Immature natural killer cell (primary cell): ENCODE data around the gene ASPSCR1. TPM values are rescaled to one million over a fixed set of nuclear protein-coding genes. Genes with fewer than 3 reads are reported as not detected.

Experiments
- DNase-seq, 3 donors: peaks; one replicate each; pipeline ENCODE4 v3.0.0; 2022; ENCODE audit warnings: mixed read lengths in 1 of 3
- H3K27ac Mint-ChIP-seq, 6 donors: one replicate each; pipeline ENCODE4 v1.8.0; 2020; ENCODE audit warnings: mixed read lengths in 6 of 6, mild to moderate bottlenecking in 5 of 6, inconsistent platforms in 4 of 6, moderate library complexity in 3 of 6
- H3K27me3 Mint-ChIP-seq, 3 donors: one replicate each; pipeline ENCODE4 v1.8.0; 2020 to 2021; ENCODE audit warnings: low read depth in 3 of 3, mild to moderate bottlenecking in 3 of 3, mixed read lengths in 3 of 3, moderate library complexity in 3 of 3, inconsistent platforms in 1 of 3
- H3K36me3 Mint-ChIP-seq, 3 donors: one replicate each; pipeline ENCODE4 v1.8.0; 2020; ENCODE audit warnings: mixed read lengths in 3 of 3, inconsistent platforms in 2 of 3, mild to moderate bottlenecking in 2 of 3
- H3K4me1 Mint-ChIP-seq, 2 donors: one replicate each; pipeline ENCODE4 v1.8.0; 2020; ENCODE audit warnings: inconsistent platforms in 2 of 2, mild to moderate bottlenecking in 2 of 2, mixed read lengths in 2 of 2, moderate library complexity in 1 of 2
- H3K4me3 Mint-ChIP-seq, 5 donors: one replicate each; pipeline ENCODE4 v1.8.0; 2020; ENCODE audit warnings: mild to moderate bottlenecking in 5 of 5, mixed read lengths in 5 of 5, inconsistent platforms in 3 of 5, moderate library complexity in 3 of 5
- H3K9me3 Mint-ChIP-seq, 6 donors: one replicate each; pipeline ENCODE4 v1.8.0; 2020; ENCODE audit warnings: mild to moderate bottlenecking in 6 of 6, mixed read lengths in 6 of 6, inconsistent platforms in 4 of 6, moderate library complexity in 3 of 6
- polyA plus RNA-seq, 3 donors: library from polyadenylated mRNA; unstranded; fragments of 300-500 nt; fragmentation: Illumina TruSeq; gene quantifications; one replicate each; pipeline ENCODE4 v1.2.3, GENCODE V29; 2021

The ASPSCR1 gene
- polyA plus RNA-seq, 3 donors from 2014 or later: 21.1 to 32.9 (median 31.3) TPM

DNA sequence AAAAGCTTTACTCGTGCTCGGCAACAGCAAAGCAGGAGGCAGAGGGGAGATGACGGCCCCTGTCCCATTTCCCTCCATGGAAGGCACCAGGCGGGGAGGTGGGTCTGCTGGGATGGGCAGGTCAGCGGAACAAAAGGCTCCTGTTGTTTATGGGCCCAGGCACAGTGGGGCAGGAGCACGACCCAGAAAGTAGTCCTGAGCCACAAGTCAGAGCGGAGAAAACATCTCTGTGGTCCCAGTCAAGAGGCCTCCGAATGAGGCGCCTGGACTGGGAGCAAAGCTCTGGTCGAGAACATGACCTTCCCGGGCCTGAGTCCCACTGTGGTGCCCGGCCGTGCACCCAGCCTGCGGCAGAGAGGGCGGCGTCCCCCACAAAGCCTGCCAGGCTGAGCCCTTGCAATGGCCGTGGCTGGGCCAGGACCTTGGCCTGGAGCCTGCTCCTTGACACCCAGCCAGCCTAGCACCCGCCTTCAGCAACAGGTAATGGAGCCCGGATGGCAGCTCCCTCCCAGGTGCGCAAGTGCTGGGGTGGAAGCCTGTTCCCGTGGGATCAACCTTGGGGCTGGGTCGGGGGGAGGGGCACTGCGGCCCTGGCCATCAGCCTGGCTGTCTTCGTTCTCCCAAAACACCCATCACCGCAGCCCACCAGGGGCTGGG lies 70.6 kb downstream of the ASPSCR1 start:
- Mint-ChIP-seq H3K4me3 (peak overlapping the region in 1 of 5 donors; percentile 40), H3K27ac (no peak overlapping the region), H3K27me3 (peaks cover 0 to 2% (median 0%) of the 10 kb centered on the region in 3 donors), H3K36me3 (peaks cover 0 to 5% (median 0%) of the 10 kb centered on the region in 3 donors), H3K4me1 (peaks cover 7 to 19% of the 10 kb centered on the region in 2 donors), H3K9me3 (no peaks in the 10 kb centered on the region)
- no peak for DNase-seq

DNA sequence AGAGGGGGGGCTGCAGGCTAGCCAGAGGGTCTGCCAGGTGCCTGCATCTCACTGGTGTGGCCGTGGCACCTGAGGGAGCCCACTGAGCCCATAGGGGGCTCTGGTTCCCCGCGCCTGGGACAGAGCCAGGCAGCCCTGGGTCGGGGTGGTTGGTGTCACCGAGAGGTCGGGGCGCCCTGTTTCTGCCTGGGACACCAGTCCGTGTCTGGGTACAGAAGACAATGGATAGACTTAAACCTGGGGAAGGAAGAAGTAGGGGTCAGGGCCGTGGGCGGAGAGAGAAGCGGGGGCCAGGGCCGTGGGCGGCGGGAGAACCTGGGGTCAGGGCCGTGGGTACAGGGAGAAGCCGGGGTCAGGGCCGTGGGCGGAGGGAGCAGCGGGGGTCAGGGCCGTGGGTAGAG lies 71.1 kb downstream of the ASPSCR1 start:
- H3K27ac Mint-ChIP-seq: no peak overlapping the region
- H3K9me3 Mint-ChIP-seq: no peaks in the 10 kb centered on the region
- H3K27me3 Mint-ChIP-seq: peaks cover 0 to 2% (median 0%) of the 10 kb centered on the region in 3 donors
- DNase-seq: no peak
- H3K4me3 Mint-ChIP-seq: no peak overlapping the region
- H3K36me3 Mint-ChIP-seq: peaks cover 0 to 5% (median 0%) of the 10 kb centered on the region in 3 donors
- H3K4me1 Mint-ChIP-seq: peaks cover 7 to 25% of the 10 kb centered on the region in 2 donors

DNA sequence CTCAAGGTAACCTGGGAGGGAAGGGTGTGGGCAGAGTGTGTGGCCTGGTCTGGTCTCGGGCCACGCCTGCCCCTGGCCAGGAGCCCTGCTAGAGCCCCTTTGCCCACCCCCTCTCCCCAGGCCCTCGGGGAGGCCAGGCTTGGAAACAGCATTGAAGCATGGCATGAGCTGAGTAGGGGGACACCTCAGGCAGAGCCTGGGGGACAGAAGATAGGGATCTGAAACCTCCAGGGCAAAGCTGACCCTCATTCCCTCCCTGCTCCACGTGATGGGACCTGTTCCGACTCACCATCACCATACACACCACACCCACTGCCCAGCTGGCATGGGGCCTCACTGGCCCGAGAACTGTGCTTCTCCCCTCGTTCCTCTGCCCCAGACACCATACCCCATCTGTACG lies 71.7 kb downstream of the ASPSCR1 start:
- no peaks in the 10 kb centered on the region for H3K9me3 Mint-ChIP-seq
- peaks cover 0 to 2% (median 0%) of the 10 kb centered on the region in 3 donors for H3K27me3 Mint-ChIP-seq
- H3K27ac Mint-ChIP-seq: no peak overlapping the region
- H3K4me1 Mint-ChIP-seq: peaks cover 7 to 25% of the 10 kb centered on the region in 2 donors
- H3K36me3 Mint-ChIP-seq: peaks cover 0 to 5% (median 0%) of the 10 kb centered on the region in 3 donors
- no peak for DNase-seq
- H3K4me3 Mint-ChIP-seq: peak overlapping the region in 3 of 5 donors; percentile 23 to 36 (median 35)

DNA sequence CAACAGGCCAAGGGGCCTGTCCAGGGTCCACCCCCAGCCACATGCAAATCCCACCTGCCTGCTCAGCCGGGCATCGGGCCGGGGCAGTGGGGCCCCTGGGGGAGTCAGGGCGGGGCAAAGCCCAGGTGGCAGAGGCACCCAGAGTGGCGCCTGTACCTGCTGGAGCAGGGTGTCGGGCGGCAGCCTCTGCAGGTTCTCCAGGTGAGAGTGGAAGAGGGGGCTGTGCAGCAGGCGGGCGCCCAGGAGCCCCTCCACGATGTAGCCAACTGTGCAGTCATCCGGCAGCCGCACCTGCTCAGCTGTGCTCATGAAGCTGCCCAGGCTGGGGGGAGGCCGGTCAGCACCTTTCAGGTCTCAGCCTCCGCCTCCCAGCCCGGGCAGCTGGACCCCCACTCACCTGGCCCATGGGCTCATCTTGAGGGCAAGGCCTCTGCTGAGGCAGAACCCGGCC lies 72.1 kb downstream of the ASPSCR1 start:
- Mint-ChIP-seq H3K27ac (no peak overlapping the region), H3K36me3 (peaks cover 0 to 5% (median 0%) of the 10 kb centered on the region in 3 donors), H3K4me3 (peak overlapping the region in 2 of 5 donors; percentile 79 to 86), H3K4me1 (peaks cover 7 to 25% of the 10 kb centered on the region in 2 donors), H3K9me3 (no peaks in the 10 kb centered on the region), H3K27me3 (peaks cover 0 to 2% (median 0%) of the 10 kb centered on the region in 3 donors)
- DNase-seq: no peak

DNA sequence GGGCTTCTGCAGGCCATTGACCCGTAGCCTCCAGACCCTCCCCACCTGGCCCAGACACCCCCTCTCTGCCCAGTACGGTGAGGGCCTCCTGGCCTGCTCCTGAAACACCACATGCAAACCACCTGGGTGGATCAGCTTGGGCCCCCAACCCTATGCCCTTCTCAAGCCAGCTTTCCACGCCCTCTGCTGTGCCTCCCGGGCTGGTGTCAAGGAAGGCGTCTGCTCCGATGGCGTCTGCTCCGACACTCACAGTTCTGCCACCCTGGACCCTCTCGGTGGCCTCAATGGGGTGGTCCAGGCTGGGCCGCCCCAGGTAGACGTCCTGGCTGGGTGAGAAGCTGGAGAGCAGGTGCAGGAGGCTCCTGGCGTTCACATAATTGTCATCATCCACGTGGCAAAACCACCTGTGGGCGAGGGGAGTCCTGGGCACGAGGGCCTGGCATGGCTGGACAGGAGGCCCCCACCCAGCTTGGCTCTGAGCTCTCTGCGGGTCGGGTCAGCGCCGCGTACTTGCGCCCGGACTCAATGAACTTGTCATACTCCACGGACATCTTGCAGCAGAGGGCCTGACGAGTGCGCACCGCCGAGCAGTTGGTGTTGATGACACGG lies 72.8 kb downstream of the ASPSCR1 start:
- peaks cover 0 to 5% (median 0%) of the 10 kb centered on the region in 3 donors for H3K36me3 Mint-ChIP-seq
- no peaks in the 10 kb centered on the region for H3K9me3 Mint-ChIP-seq
- peaks cover 0 to 2% (median 0%) of the 10 kb centered on the region in 3 donors for H3K27me3 Mint-ChIP-seq
- no peak for DNase-seq
- peaks cover 7 to 25% of the 10 kb centered on the region in 2 donors for H3K4me1 Mint-ChIP-seq
- peak overlapping the region; percentile 75 to 87 (median 80) for H3K4me3 Mint-ChIP-seq
- H3K27ac Mint-ChIP-seq: no peak overlapping the region

DNA sequence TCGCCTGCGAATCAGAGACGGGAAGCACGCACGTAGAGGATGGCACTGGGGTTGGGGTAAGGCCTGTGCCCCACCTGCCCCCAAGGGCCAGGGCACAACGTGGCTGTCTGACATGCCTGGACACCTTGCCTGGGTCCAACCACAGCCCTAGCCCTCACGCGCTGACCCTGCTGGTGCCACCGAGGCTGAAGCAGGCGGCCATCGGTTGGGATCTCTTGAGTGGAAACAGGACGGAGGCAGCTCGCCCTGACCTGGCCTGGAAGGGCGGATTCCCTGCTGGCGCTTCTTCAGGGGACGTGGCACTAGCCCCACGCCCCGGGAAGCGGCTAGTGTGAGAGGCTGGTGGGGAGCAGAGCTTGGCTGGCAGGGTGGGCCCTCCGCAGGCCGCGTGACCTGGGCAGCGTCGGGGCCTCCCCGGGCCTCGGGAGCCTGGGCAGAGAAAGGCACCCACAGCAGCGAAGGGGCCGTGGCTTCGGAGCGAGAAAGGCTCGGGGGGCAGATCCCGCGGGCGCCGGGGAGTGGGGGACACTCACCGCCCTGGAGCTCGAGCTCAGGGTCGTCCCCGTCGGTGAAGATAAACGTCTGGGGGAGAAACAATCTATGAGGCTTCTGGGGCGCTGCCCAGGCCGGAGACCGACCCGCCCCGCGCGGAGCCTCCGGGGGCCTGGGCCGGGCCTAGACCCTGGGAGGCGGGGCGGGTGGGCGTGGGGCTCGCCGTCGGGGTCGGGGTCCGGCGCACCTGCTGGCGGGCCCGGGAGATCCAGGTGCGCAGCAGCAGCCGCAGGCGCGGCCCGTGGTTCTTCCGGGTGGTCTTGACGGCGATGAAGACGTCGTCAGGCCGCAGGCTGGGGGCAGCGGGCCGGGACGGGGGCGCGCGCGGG lies 73.6 kb downstream of the ASPSCR1 start:
- DNase-seq: no peak
- Mint-ChIP-seq H3K27me3 (peaks cover 0 to 2% (median 0%) of the 10 kb centered on the region in 3 donors), H3K9me3 (no peaks in the 10 kb centered on the region), H3K4me3 (peak overlapping the region; percentile 75 to 87 (median 80)), H3K27ac (peak overlapping the region in 1 of 6 donors; percentile 78), H3K4me1 (peaks cover 7 to 25% of the 10 kb centered on the region in 2 donors), H3K36me3 (peaks cover 0 to 5% (median 0%) of the 10 kb centered on the region in 3 donors)

DNA sequence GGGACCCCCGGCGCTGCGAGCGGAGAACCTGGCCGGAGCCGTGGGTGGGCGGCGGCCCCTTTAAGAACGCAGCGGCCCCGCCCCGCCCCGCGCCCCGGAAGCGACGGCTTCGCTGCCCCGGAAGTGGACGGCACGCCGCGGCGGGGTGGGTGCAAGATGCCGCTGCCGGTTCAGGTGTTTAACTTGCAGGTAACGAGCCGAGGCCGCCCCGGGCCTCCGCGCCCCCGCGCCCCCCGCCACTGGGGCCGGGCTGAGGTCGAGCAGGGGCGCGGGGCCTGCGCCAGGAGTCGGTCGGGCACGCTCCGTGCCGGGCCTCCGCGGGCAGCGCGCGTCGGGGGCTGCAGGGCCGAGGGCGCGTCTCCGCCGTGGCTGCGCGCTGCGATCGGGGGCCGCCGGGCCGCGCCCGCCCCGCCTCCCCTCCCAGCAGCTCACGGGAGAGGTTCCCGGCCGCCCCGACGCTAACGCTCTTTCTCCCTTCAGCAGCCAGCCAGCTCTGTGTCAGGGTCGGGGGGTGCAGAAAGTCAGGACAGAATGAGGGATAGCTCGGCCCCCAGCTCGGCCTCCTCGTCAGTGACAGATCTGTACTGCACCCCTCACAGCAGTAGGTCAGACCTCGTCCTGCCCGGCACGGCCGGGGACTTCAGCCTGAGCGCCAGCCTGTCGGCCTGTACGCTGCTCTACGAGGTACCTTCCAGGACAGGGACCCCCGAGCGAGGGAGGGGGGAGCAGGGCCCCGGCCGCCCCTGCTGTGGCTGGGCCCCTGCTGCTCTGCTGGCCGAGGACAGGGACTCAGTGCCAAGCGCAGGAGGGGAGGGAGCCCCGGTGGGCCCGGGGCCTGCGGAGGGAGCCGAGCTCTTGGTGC lies 74.6 kb downstream of the ASPSCR1 start, which contains the start of the genes GPS1 and RFNG:
TSS of gene GPS1 (plus strand) at position 123 of the 862 bp plus-strand sequence. CDS start at position 157, 34 bp downstream.
TSS of gene RFNG (minus strand) at position 36 of the 862 bp plus-strand sequence. CDS start 45 bp downstream, outside the sequence.
- DNase-seq: peak; percentile 69 to 73 (median 73)
- H3K36me3 Mint-ChIP-seq: no peaks in the 10 kb centered on the region
- H3K4me1 Mint-ChIP-seq: peaks cover 7 to 25% of the 10 kb centered on the region in 2 donors
- peak within 1 kb of the TSS; percentile 79 to 87 (median 80) for H3K4me3 Mint-ChIP-seq
- peaks cover 0 to 2% (median 0%) of the 10 kb centered on the region in 3 donors for H3K27me3 Mint-ChIP-seq
- H3K9me3 Mint-ChIP-seq: no peaks in the 10 kb centered on the region
- H3K27ac Mint-ChIP-seq: peak within 1 kb of the TSS in 4 of 6 donors; percentile 14 to 84 (median 74)

DNA sequence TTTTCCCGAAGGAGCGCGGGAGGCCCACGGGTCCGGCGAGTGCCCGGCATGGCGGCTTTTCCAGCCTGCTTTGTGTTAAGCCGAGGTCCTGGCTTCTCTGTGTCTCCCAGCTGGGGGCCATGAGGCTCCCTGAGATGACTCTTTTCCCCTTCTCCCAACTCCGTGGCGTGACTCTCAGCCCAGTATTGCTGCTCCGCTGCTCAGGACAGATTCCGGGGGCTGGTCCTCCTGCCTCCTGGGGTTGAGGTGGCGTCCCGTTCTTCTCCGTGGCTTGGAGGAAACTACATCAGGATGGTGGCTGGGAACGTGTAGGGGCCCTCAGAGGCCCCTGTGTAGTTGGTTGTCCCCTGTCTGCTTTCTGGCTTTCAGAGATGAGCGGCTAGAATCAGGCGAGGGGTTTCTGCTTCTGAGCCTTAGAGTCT lies 75.2 kb downstream of the ASPSCR1 start:
- H3K27ac Mint-ChIP-seq: peak overlapping the region in 2 of 6 donors; percentile 70 to 84
- H3K27me3 Mint-ChIP-seq: peaks cover 0 to 2% (median 0%) of the 10 kb centered on the region in 3 donors
- no peak for DNase-seq

DNA sequence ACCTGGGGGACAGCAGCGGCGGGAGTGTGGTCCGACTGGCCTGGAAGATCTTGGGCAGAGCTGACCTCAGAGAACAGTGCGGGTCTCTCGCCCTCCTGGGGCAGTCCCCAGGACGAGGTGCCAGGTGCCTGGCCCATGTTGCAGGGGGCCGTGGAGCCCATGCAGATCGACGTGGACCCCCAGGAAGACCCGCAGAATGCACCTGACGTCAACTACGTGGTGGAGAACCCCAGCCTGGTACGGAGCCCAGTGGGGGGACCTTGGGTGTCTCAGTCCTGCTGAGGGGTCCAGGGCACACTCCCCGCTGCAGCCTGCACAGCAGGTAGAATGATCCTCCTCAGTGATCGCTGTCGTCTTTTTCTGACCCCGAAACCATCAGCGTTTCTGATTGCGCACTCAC lies 75.7 kb downstream of the ASPSCR1 start:
- Mint-ChIP-seq H3K36me3 (no peaks in the 10 kb centered on the region), H3K27me3 (peaks cover 0 to 2% (median 0%) of the 10 kb centered on the region in 3 donors), H3K4me3 (peak overlapping the region; percentile 64 to 81 (median 74)), H3K27ac (peak overlapping the region in 3 of 6 donors; percentile 23 to 62 (median 40)), H3K9me3 (no peaks in the 10 kb centered on the region), H3K4me1 (peaks cover 7 to 18% of the 10 kb centered on the region in 2 donors)
- DNase-seq: no peak

More for the DNA sequence above, 75.2 kb downstream of the ASPSCR1 start:
- no peaks in the 10 kb centered on the region for H3K9me3 Mint-ChIP-seq
- peak overlapping the region; percentile 68 to 81 (median 76) for H3K4me3 Mint-ChIP-seq
- H3K36me3 Mint-ChIP-seq: no peaks in the 10 kb centered on the region
- H3K4me1 Mint-ChIP-seq: peaks cover 7 to 20% of the 10 kb centered on the region in 2 donors

DNA sequence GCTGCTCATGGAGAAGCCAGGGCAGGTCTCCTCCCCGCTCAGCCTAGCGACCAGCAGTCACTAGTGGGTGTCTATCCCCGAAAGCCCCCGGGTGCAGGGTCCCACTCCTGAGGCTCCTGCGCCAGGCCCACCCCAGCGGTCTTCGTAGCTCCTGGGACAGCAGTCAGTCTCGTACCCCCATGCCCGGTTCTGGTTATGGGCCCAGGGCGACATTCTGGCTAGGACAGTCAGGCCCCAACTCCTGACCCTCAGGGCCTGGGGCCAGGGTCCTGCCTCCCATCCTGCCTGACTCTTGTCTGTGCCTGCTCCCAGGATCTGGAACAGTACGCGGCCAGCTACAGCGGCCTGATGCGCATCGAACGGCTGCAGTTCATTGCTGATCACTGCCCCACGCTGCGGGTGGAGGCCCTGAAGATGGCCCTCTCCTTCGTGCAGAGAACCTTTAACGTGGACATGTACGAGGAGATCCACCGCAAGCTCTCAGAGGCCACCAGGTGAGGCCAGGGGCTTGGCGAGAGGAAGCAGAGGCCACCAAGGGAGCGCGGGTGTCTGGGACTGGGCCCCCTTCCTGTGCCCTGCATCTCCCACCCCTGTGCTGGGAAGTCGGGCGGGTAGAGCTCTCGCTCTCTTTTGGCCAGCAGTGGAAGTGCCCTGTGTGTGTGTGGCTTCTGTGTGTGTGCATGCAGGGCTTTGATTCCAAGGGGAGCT lies 76.3 kb downstream of the ASPSCR1 start:
- no peaks in the 10 kb centered on the region for H3K36me3 Mint-ChIP-seq
- peak overlapping the region in 4 of 6 donors; percentile 23 to 62 (median 50) for H3K27ac Mint-ChIP-seq
- peaks cover 0 to 2% (median 0%) of the 10 kb centered on the region in 3 donors for H3K27me3 Mint-ChIP-seq
- H3K4me1 Mint-ChIP-seq: peaks cover 7 to 18% of the 10 kb centered on the region in 2 donors
- no peak for DNase-seq
- H3K9me3 Mint-ChIP-seq: no peaks in the 10 kb centered on the region
- H3K4me3 Mint-ChIP-seq: peak overlapping the region; percentile 64 to 81 (median 74)

DNA sequence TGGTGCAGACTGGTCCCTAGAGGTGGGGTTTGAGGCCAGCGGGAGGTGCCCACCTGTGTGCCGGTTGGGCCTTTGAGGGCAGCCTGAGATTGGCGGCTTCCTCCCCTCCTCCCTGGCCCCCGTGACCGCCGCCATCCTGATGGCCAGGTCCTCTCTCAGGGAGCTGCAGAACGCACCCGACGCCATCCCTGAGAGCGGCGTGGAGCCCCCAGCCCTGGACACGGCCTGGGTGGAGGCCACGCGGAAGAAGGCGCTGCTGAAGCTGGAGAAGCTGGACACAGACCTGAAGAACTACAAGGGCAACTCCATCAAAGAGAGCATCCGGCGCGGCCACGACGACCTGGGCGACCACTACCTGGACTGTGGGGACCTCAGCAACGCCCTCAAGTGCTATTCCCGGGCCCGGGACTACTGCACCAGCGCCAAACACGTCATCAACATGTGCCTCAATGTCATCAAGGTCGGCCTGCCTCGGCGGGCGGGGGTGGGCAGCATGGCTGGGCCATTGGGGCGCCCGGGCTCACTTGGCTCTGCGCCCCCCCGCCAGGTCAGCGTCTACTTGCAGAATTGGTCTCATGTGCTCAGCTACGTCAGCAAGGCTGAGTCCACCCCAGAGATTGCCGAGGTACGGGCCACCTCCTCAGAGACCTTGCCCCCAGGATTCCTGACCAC lies 77.1 kb downstream of the ASPSCR1 start:
- H3K4me3 Mint-ChIP-seq: peak overlapping the region in 2 of 5 donors; percentile 15 to 44
- no peaks in the 10 kb centered on the region for H3K9me3 Mint-ChIP-seq
- no peak overlapping the region for H3K27ac Mint-ChIP-seq

More for the DNA sequence above, 77.1 kb downstream of the ASPSCR1 start:
- Mint-ChIP-seq H3K27me3 (peaks cover 0 to 2% (median 0%) of the 10 kb centered on the region in 3 donors), H3K36me3 (no peaks in the 10 kb centered on the region), H3K4me1 (peaks cover 7 to 18% of the 10 kb centered on the region in 2 donors)
- no peak for DNase-seq
